ENCODE measurements around the gene PXT1.
"Not testable (repeated sequence)": the region's sequence is repeated elsewhere in the genome, so short reads cannot be mapped to it uniquely, and the experiment has no call there.

GRCh38 chr6:36409718-36410117, 32.9 kb downstream of the PXT1 start:
- TF ChIP-seq POLR2A (IDR thresholded peaks at IDR 0.05), result not testable (repeated sequence)
- TF ChIP-seq, protein P1, sequence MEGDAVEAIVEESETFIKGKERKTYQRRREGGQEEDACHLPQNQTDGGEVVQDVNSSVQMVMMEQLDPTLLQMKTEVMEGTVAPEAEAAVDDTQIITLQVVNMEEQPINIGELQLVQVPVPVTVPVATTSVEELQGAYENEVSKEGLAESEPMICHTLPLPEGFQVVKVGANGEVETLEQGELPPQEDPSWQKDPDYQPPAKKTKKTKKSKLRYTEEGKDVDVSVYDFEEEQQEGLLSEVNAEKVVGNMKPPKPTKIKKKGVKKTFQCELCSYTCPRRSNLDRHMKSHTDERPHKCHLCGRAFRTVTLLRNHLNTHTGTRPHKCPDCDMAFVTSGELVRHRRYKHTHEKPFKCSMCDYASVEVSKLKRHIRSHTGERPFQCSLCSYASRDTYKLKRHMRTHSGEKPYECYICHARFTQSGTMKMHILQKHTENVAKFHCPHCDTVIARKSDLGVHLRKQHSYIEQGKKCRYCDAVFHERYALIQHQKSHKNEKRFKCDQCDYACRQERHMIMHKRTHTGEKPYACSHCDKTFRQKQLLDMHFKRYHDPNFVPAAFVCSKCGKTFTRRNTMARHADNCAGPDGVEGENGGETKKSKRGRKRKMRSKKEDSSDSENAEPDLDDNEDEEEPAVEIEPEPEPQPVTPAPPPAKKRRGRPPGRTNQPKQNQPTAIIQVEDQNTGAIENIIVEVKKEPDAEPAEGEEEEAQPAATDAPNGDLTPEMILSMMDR (IDR thresholded peaks at IDR 0.05), result not testable (repeated sequence)
